Muscle of arm (tissue), 12 donors: ENCODE data around the gene OTUD3. TPM values are rescaled to one million over a fixed set of nuclear protein-coding genes. Genes with fewer than 3 reads are reported as not detected.
"Not testable (repeated sequence)": the region's sequence is repeated elsewhere in the genome, so short reads cannot be mapped to it uniquely, and the experiment has no call there.

Experiments used
- DNase-seq: peaks from one replicate; pipeline ENCODE4 v3.0.0-alpha.2; 2013
- polyA plus RNA-seq, 12 donors: library from polyadenylated mRNA; unstranded; fragments of 120-200 nt; gene quantifications; one replicate each; pipeline ENCODE4 v1.2.1, GENCODE V29; 2013; ENCODE audit not compliant: insufficient read length in 12 of 12

The OTUD3 gene
- polyA plus RNA-seq, 12 donors, result 3.7 to 13.8 (median 6.6) TPM; not detected in 1

- no peak for DNase-seq
Observed at GRCh38 chr1:19910650-19911049, 28.5 kb downstream of the OTUD3 start.

DNA sequence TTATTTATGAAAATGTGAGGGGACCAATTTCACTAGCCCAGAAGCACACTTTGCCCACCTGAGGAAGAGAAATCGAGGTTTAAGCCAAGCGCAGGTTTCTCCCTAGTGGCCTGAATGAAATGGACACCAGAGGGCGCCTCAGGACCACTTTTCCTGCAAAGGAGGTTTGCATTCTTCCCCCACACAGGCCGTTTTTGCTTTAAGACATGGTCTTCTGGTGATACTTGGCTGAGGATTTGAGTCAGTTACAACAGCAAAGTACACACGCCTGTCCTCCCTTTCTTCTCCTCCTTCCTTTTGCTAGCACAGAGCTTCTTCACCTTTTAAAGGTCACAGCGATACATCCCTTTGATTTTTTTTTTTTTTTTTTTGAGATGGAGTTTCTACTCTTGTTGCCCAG is 35.9 kb downstream of the OTUD3 start:
- DNase-seq, result peak; percentile 80

DNA sequence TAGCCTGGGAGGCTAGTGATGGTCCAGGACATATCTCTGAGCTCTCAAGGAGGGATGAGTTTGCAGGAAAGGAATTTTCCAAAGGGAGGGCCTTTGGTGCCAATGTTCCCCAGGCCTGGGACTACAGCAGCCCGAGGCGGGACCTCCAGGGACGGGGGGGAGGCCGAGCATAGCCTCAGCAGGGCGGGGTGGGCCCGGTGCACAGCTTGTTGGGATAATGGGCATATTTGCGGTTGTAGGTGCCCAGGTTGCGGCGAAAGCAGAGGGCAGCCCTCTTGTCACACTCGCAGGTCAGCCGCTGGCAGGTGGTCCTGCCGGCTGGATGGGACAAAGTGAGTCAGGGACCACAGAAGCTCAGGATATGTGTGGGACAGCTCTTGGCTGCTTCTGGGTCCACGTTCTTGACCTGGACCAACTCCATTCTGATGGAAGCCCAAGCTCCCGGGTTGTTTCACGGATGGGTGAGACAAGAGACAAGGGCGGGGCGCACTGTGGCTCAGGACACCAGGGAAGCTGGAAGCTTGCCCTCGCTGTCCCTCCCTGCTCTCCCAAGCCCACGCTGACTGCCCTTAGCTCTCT is 38.0 kb downstream of the OTUD3 start:
- no peak for DNase-seq

- no peak for DNase-seq
Observed at GRCh38 chr1:19921310-19921709, 39.1 kb downstream of the OTUD3 start.

DNA sequence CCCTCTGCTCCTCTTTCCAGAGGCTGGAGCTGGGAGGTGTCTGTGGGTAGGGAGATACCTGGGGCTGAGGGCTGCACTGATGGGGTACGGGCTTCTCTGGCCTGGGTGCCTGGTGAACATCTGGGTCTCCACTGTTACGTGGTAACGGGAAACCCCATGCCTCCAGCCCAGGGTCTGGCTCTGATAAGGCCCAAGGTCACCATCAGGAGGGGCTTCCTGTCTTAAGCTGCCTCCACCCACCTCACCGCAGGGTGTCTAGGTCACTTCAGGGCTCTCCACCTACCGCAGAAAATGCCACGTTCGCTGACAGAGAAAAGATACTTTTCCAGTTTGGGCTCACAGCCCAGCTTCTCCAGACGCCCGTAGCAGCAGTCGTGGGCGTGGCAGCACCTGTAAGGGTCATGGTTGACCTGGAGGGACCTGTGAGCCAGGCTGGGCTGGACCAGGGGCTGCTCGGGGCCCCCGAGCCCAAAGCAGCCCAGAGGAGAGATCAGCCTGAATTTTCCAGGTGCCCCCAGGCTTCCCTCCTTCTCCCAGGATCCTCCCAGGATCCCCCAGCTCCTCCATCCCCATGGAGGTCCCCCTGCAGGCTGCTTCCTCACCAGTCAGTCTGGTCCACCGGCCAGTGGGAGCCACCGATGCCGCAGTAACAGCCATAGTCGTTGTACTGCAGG is 40.0 kb downstream of the OTUD3 start:
- DNase-seq, result no peak

GRCh38 chr1:19923137-19923952 is 41.1 kb downstream of the OTUD3 start, which contains the start of gene PLA2G2E:
TSS of gene PLA2G2E (minus strand) at chr1:19923617. CDS start at chr1:19923559, 58 bp downstream.
- DNase-seq, result no peak

- DNase-seq, result no peak
Observed at GRCh38 chr1:19923953-19924346, 41.8 kb downstream of the OTUD3 start.

GRCh38 chr1:19925342-19926070 is 43.3 kb downstream of the OTUD3 start:
- no peak for DNase-seq

DNA sequence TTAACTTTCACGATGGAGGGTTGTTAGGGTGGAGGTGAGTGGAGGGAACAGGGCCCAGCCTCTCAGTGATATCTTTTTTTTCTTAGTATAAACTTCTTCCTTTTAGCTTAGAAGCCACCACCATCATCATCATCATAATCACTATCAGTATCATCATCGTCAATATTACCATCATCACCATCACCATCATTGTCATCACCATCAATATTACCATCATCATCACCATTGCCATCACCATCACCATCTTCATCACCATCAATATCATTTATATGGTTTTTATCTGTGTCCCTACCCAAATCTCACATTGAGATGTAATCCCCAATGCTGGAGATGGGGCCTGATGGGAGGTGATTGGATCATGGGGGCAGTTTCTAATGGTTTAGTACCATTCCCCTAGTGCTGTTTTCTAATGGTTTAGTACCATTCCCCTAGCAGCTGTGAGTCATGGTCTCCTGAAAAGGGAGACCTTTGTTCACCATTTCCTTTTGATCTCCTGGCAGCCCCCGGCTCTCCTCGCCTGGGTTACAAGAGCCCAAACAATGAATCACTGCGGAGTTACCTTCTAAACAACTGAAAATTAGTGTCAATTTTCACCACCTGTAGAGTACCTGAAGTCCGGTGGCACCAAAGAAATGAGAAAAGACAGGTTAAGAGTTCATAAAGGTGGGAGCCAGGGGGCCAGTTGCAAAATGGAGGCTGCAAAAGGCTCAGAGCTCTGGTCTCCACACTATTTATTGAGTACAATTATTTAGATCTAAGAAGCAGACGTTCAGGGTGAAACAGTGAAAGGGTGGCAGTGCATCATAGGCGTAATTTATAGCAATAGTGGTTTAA is 44.3 kb downstream of the OTUD3 start:
- no peak for DNase-seq

- DNase-seq, result not testable (repeated sequence)
Observed at GRCh38 chr1:19927130-19927421, 44.9 kb downstream of the OTUD3 start.

- no peak for DNase-seq
Observed at GRCh38 chr1:19932866-19933265, 50.7 kb downstream of the OTUD3 start.

DNA sequence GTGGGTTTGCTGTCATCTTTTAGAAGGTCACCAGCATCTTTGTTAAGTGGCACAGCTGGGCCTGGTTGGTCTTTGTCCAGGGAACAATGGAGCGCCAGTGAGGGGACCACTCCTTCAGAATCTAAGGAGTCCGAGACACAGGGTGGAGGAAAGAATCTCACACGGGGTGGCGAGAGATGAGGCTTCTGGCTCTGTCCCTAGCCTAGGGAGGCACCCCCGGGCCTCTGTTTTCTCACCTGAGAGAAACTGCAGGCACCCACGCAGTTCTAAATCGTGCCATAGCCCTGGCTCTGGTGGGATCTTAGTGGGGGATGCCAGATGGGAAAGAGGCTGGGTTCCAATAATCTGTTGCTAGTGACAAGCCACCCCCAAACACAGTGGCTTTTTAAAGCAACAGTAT is 52.1 kb downstream of the OTUD3 start:
- no peak for DNase-seq

GRCh38 chr1:19936061-19936750 is 54.0 kb downstream of the OTUD3 start:
- DNase-seq, result no peak

DNA sequence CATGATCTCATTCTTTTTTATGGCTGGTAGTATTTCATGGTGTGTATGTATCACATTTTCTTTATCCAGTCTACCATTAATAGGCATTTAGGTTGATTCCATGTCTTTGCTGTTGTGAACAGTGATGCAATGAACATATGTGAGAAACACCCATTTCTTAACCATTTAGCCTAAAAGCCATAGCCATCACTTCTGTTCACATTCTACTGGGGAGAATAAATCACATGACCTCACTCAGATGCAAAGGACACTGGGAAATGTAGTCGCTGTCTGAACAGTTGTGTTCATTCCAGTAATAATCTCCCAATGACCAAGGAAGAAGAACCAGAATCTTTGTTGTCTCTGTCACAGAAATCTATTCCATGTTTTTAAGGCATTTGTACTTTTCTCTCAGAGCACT is 56.3 kb downstream of the OTUD3 start:
- no peak for DNase-seq

GRCh38 chr1:19940486-19941205 is 58.5 kb downstream of the OTUD3 start:
- DNase-seq, result no peak

GRCh38 chr1:19941206-19941568 is 59.0 kb downstream of the OTUD3 start:
- DNase-seq, result no peak

- no peak for DNase-seq
Observed at GRCh38 chr1:19942088-19942487, 59.9 kb downstream of the OTUD3 start.

- no peak for DNase-seq
Observed at GRCh38 chr1:19942657-19943056, 60.5 kb downstream of the OTUD3 start.

- no peak for DNase-seq
Observed at GRCh38 chr1:19945914-19946313, 63.7 kb downstream of the OTUD3 start.

- no peak for DNase-seq
Observed at GRCh38 chr1:19946331-19946751, 64.1 kb downstream of the OTUD3 start.
